Ovary (tissue), 10 donors: ENCODE results near the gene AFAP1. TPM values are rescaled to one million over a fixed set of nuclear protein-coding genes. Genes with fewer than 3 reads are reported as not detected.

Experiments
- DNase-seq, 5 donors: peaks; one replicate each; pipeline ENCODE4 v3.0.0-alpha.2; 2019 to 2020
- H3K27ac ChIP-seq, 2 donors: fragments of 200-600 bp; one replicate each; pipeline versions ENCODE4 v1.5.1 to v1.8.0; 2019 to 2022
- H3K27me3 ChIP-seq: fragments of 200-600 bp; one replicate; pipeline ENCODE4 v1.8.0; 2022
- H3K36me3 ChIP-seq: fragments of 200-600 bp; sonication (generic); one replicate; pipeline ENCODE4 v1.5.1; 2019
- H3K4me1 ChIP-seq: one replicate; pipeline ENCODE4 v1.8.1; 2013; ENCODE audit warnings: mild to moderate bottlenecking, moderate library complexity; ENCODE audit not compliant: insufficient read depth
- H3K4me3 ChIP-seq: fragments of 200-600 bp; sonication (generic); one replicate; pipeline ENCODE4 v1.5.1; 2017
- H3K9me3 ChIP-seq, 2 donors: fragments of 200-600 bp in 1 of 2; sonication (generic) in 1 of 2; one replicate each; pipeline versions ENCODE4 v1.5.1 to v1.8.1; 2013 to 2019; ENCODE audit warnings: mild to moderate bottlenecking in 1 of 2, moderate library complexity in 1 of 2
- EP300 ChIP-seq: sonication (generic); formaldehyde crosslinking; IDR thresholded peaks from one replicate; pipeline ENCODE4 v1.6.1; 2017; ENCODE audit warnings: antibody characterized with exemption
- POLR2A ChIP-seq: fragments of 450-650 bp; IDR thresholded peaks from one replicate; pipeline ENCODE4 v1.6.1; 2017; ENCODE audit warnings: antibody characterized with exemption, mild to moderate bottlenecking, moderate library complexity
- WGBS, 3 donors: extraction: QIAGEN DNeasy Blood & Tissue Kit in 1 of 3; methylation state at CpG; one replicate each; pipeline versions ENCODE4 v1.1.5 to v1.1.7; 2013 to 2017; 5-methylcytosine and 5-hydroxymethylcytosine counted together
- intact Hi-C, 4 donors: fragments of 100-400 bp; cut with DNase I; formaldehyde crosslinking; loops; one replicate each; pipeline versions ENCODE4 v1.11.0 to v1.15.1; 2022 to 2023
- long read RNA-seq, 3 donors: library from polyadenylated mRNA in 2 of 3; unstranded in 2 of 3; transcript quantifications; one replicate each; pipeline ENCODE4 v2.0.0 and lab custom pipeline, GENCODE V29; 2021 to 2026
- polyA plus RNA-seq, 2 donors: library from polyadenylated mRNA; stranded (reverse); fragments of 200-250 nt in 1 of 2; fragments of 350-450 nt in 1 of 2; fragmentation: Illumina TruSeq in 1 of 2; extraction: RNeasy Lipid Tissue Mini Kit (QIAGEN cat#74804) in 1 of 2; gene quantifications; one replicate each; pipeline ENCODE4 v1.2.3, GENCODE V29; 2013 to 2014
- total RNA-seq, 7 donors: library from RNA; depleted of rRNA in 2 of 7; stranded (reverse); fragments of >200 nt in 2 of 7; fragmentation: NEBNext Ultra II Directional in 3 of 7; extraction: Animal tissue kit (Norgen Biotek cat#: 25700) in 3 of 7; gene quantifications; one replicate each; pipeline versions ENCODE4 v1.1.0 to v1.2.4, GENCODE V29; 2016 to 2023
- TF ChIP-seq, protein P1 (sequence below), 3 donors: fragments of 450-650 bp in 2 of 3; fragments of 200-600 bp in 1 of 3; IDR thresholded peaks; one replicate each; pipeline versions ENCODE4 v1.5.1 to v1.8.0; 2016 to 2022; ENCODE audit warnings: antibody characterized with exemption in 3 of 3, mild to moderate bottlenecking in 1 of 3
- donor health status: DM: no; HTN: no; CAD: no; lungs with moderate emphysema.
- donor health status: DM: no; HTN: no; CAD: no.
- donor health status: Bipolar disorder and iron deficiency.
- donor health status: DM: yes; HTN: yes; CAD: no.
- donor health status: DM: no; HTN: no; CAD: no.
- donor health status: DM: yes; HTN: yes; CAD: no.

AFAP1 gene, protein sequence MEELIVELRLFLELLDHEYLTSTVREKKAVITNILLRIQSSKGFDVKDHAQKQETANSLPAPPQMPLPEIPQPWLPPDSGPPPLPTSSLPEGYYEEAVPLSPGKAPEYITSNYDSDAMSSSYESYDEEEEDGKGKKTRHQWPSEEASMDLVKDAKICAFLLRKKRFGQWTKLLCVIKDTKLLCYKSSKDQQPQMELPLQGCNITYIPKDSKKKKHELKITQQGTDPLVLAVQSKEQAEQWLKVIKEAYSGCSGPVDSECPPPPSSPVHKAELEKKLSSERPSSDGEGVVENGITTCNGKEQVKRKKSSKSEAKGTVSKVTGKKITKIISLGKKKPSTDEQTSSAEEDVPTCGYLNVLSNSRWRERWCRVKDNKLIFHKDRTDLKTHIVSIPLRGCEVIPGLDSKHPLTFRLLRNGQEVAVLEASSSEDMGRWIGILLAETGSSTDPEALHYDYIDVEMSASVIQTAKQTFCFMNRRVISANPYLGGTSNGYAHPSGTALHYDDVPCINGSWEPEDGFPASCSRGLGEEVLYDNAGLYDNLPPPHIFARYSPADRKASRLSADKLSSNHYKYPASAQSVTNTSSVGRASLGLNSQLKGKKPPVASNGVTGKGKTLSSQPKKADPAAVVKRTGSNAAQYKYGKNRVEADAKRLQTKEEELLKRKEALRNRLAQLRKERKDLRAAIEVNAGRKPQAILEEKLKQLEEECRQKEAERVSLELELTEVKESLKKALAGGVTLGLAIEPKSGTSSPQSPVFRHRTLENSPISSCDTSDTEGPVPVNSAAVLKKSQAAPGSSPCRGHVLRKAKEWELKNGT
- 10 to 100 TPM in 6 of 7 donors, 1 to 10 TPM in 1; 8.6 to 42.3 (median 24.5) TPM for total RNA-seq
- 10 to 100 TPM; 11.4 to 16.6 TPM for polyA plus RNA-seq
- long read RNA-seq, donor 1, full-length matches to known transcripts: 6 of 37 reads
- long read RNA-seq, donor 1, partial matches to known transcripts: 6 of 37 reads
- long read RNA-seq, donor 1, other reads (novel, unspliced or antisense): 25 of 37 reads
- long read RNA-seq, donor 2, full-length matches to known transcripts: 1 of 1 reads
- long read RNA-seq, donor 2, partial matches to known transcripts: 0 of 1 reads
- long read RNA-seq, donor 2, other reads (novel, unspliced or antisense): 0 of 1 reads
- long read RNA-seq, donor 3, full-length matches to known transcripts: 8 of 13 reads
- long read RNA-seq, donor 3, partial matches to known transcripts: 5 of 13 reads
- long read RNA-seq, donor 3, other reads (novel, unspliced or antisense): 0 of 13 reads

DNA sequence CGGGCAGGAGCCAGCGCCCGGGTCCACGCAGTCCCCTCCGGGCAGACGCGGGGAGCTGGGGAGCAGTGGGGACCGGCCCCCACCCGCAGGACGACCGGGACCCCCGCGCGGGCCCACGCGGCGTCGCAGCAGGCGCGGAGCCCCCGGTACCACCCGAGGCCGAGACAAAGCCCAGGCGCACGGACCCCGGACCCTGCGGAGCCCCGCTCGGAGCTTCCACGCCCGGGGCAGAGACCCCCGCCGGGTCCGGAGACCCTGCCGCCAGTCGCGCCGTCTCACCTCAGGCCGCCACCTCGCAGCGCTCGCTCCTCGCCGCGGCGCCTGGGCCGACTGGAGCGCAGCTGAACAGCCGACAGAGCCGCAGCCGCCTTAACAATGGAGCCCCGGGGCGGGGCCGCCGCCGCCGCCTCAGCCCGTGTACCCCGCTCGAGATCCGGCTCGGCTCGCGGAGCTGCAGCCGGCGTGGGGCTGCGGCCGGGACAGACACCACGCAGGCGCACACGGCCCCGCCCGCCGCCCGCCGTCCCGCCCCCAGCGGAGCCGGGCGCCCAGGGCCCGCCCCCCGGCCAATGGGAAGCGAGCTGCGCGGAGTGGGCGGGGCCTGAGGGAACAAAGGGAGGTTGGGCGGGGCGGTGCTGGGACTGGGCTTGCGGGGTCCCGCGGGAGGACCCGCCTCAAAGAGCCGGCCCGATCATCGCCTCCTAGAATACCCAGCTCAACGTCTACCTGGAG, at the start of gene AFAP1:
AFAP1 (minus strand) TSS at position 485 of the 732 bp plus-strand sequence. CDS start 67,783 bp downstream, outside the sequence.
- Histone ChIP-seq H3K27ac (peak within 1 kb of the TSS; percentile 55 to 58), H3K9me3 (no peaks in the 10 kb centered on the region), H3K4me3 (peak within 1 kb of the TSS; percentile 51), H3K36me3 (no peaks in the 10 kb centered on the region), H3K4me1 (peaks cover 1% of the 10 kb centered on the region), H3K27me3 (no peaks in the 10 kb centered on the region)
- TF ChIP-seq POLR2A: peak; percentile 70
- TF ChIP-seq, protein P1, sequence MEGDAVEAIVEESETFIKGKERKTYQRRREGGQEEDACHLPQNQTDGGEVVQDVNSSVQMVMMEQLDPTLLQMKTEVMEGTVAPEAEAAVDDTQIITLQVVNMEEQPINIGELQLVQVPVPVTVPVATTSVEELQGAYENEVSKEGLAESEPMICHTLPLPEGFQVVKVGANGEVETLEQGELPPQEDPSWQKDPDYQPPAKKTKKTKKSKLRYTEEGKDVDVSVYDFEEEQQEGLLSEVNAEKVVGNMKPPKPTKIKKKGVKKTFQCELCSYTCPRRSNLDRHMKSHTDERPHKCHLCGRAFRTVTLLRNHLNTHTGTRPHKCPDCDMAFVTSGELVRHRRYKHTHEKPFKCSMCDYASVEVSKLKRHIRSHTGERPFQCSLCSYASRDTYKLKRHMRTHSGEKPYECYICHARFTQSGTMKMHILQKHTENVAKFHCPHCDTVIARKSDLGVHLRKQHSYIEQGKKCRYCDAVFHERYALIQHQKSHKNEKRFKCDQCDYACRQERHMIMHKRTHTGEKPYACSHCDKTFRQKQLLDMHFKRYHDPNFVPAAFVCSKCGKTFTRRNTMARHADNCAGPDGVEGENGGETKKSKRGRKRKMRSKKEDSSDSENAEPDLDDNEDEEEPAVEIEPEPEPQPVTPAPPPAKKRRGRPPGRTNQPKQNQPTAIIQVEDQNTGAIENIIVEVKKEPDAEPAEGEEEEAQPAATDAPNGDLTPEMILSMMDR (IDR thresholded peaks at IDR 0.05): no peak
- no peak for TF ChIP-seq EP300
- intact Hi-C loops: loop anchor here in 1 of 4 donors (10.0 kb wide), 1 partner anchor 135 kb away; no protein-coding TSS in a partner anchor
- 0 to 1% (median 1%) methylated on average over 42 to 96 of the region's 96 CpGs for WGBS, 3 donors
- peak; percentile 88 to 94 (median 92) for DNase-seq

DNA sequence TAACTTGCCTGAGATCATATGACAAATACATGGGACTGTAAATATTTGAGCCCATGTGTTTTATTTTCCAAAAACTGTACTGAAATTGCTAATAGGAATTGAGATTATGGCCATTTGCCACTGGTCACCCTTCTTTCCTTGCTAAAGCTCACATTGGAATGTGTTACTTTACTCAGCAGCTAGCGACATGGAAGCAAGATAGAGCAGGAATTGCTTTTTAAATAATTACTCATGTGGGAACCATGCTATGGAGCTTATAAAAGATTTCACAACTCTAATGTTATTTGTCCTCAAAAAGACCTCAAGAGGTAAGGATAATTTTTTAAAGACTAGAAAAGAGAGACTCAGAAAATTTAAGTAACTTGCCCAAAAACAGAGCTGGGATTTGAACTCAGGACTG, 48.8 kb upstream of the AFAP1 start:
- Histone ChIP-seq H3K36me3 (no peaks in the 10 kb centered on the region), H3K4me3 (no peak overlapping the region), H3K27ac (no peak overlapping the region), H3K4me1 (peaks cover 5% of the 10 kb centered on the region), H3K27me3 (no peaks in the 10 kb centered on the region), H3K9me3 (no peaks in the 10 kb centered on the region)
- WGBS, 3 donors: 61 to 84% (median 82%) methylated on average over 1 of the region's 1 CpG
- TF ChIP-seq, protein P1 (IDR thresholded peaks at IDR 0.05): no peak
- TF ChIP-seq POLR2A (no peak), EP300 (no peak)
- intact Hi-C loops: loop anchor here in 1 of 4 donors (5.0 kb wide), 1 partner anchor 186 kb away; no protein-coding TSS in a partner anchor
- DNase-seq: no peak

GRCh38 chr4:7987148-7987989, 47.7 kb upstream of the AFAP1 start:
- intact Hi-C loops: loop anchor here (1.0 to 5.0 kb wide), 3 partner anchors 183 to 185 kb away; no protein-coding TSS in a partner anchor
- 50 to 51% (median 50%) methylated on average over 10 of the region's 10 CpGs for WGBS, 3 donors
- TF ChIP-seq, protein P1 (IDR thresholded peaks at IDR 0.05): peak; percentile 65 to 79 (median 76)
- TF ChIP-seq EP300 (no peak), POLR2A (no peak)

More at GRCh38 chr4:7987148-7987989, 47.7 kb upstream of the AFAP1 start:
- no peaks in the 10 kb centered on the region for H3K36me3 ChIP-seq
- H3K9me3 ChIP-seq: no peaks in the 10 kb centered on the region
- H3K27ac ChIP-seq: no peak overlapping the region
- peak; percentile 64 to 79 (median 75) for DNase-seq
- peaks cover 5% of the 10 kb centered on the region for H3K4me1 ChIP-seq
- no peaks in the 10 kb centered on the region for H3K27me3 ChIP-seq
- H3K4me3 ChIP-seq: no peak overlapping the region
